GM18526 (cell line): ENCODE measurements around the gene AFG1L.

Experiments used
- POLR2A ChIP-seq: IDR thresholded peaks from 3 replicates; pipeline ENCODE4 v1.6.1; 2011; ENCODE audit not compliant: insufficient read length; ENCODE audit errors: extremely low read depth

Gene AFG1L

GRCh38 chr6:108331982-108332381 lies 37.1 kb downstream of the AFG1L start:
- TF ChIP-seq POLR2A = no peak

GRCh38 chr6:108336971-108337370 lies 42.1 kb downstream of the AFG1L start:
- no peak for TF ChIP-seq POLR2A

- no peak for TF ChIP-seq POLR2A
Observed at GRCh38 chr6:108337721-108338120, 42.9 kb downstream of the AFG1L start.

GRCh38 chr6:108341372-108341771 lies 46.5 kb downstream of the AFG1L start:
- no peak for TF ChIP-seq POLR2A

- TF ChIP-seq POLR2A = no peak
Observed at GRCh38 chr6:108343894-108344293, 49.0 kb downstream of the AFG1L start.

GRCh38 chr6:108348655-108349349 lies 53.9 kb downstream of the AFG1L start:
- TF ChIP-seq POLR2A = no peak

GRCh38 chr6:108350528-108350927 lies 55.7 kb downstream of the AFG1L start:
- TF ChIP-seq POLR2A = no peak

- no peak for TF ChIP-seq POLR2A
Observed at GRCh38 chr6:108353853-108354252, 59.0 kb downstream of the AFG1L start.

GRCh38 chr6:108355120-108355519 lies 60.3 kb downstream of the AFG1L start:
- TF ChIP-seq POLR2A = no peak

GRCh38 chr6:108355890-108356289 lies 61.0 kb downstream of the AFG1L start:
- TF ChIP-seq POLR2A = no peak

- TF ChIP-seq POLR2A = no peak
Observed at GRCh38 chr6:108359901-108360882, 65.3 kb downstream of the AFG1L start.

- TF ChIP-seq POLR2A = no peak
Observed at GRCh38 chr6:108360919-108361311, 66.1 kb downstream of the AFG1L start.

GRCh38 chr6:108361312-108361932 lies 66.6 kb downstream of the AFG1L start:
- TF ChIP-seq POLR2A = no peak

GRCh38 chr6:108362455-108362854 lies 67.6 kb downstream of the AFG1L start:
- no peak for TF ChIP-seq POLR2A

- no peak for TF ChIP-seq POLR2A
Observed at GRCh38 chr6:108363113-108363512, 68.3 kb downstream of the AFG1L start.

GRCh38 chr6:108363889-108364313 lies 69.0 kb downstream of the AFG1L start:
- no peak for TF ChIP-seq POLR2A
